ENCODE results near the gene SIRPD.

Gene SIRPD

GRCh38 chr20:1507276-1507675 lies 50.2 kb downstream of the SIRPD start:
- no peaks in the 10 kb centered on the region for H3K36me3 Mint-ChIP-seq (ENCODE audit: low read depth)
- no peak overlapping the region for H3K27ac Mint-ChIP-seq
- TF ChIP-seq CTCF (IDR thresholded peaks at IDR 0.05; ENCODE audit: unreplicated experiment in 3 of 3) = no peak
- H3K9me3 Mint-ChIP-seq = peaks cover 4% of the 10 kb centered on the region
- H3K4me3 Mint-ChIP-seq = no peak overlapping the region
- peaks cover 40% of the 10 kb centered on the region for H3K27me3 Mint-ChIP-seq (ENCODE audit: low read depth)
- H3K4me1 Mint-ChIP-seq = no peaks in the 10 kb centered on the region

GRCh38 chr20:1505871-1506270 lies 51.6 kb downstream of the SIRPD start:
- no peak overlapping the region for H3K27ac Mint-ChIP-seq
- peaks cover 32% of the 10 kb centered on the region for H3K27me3 Mint-ChIP-seq (ENCODE audit: low read depth)
- TF ChIP-seq CTCF (IDR thresholded peaks at IDR 0.05; ENCODE audit: unreplicated experiment in 3 of 3) = no peak
- no peaks in the 10 kb centered on the region for H3K36me3 Mint-ChIP-seq (ENCODE audit: low read depth)
- H3K4me1 Mint-ChIP-seq = no peaks in the 10 kb centered on the region
- peaks cover 6% of the 10 kb centered on the region for H3K9me3 Mint-ChIP-seq
- H3K4me3 Mint-ChIP-seq = no peak overlapping the region

- Mint-ChIP-seq H3K27ac (no peak overlapping the region), H3K4me3 (no peak overlapping the region), H3K36me3 (ENCODE audit: low read depth) (no peaks in the 10 kb centered on the region), H3K9me3 (peaks cover 6% of the 10 kb centered on the region), H3K4me1 (no peaks in the 10 kb centered on the region), H3K27me3 (ENCODE audit: low read depth) (peaks cover 30% of the 10 kb centered on the region)
- no peak for TF ChIP-seq CTCF (IDR thresholded peaks at IDR 0.05; ENCODE audit: unreplicated experiment in 3 of 3)
Observed at GRCh38 chr20:1505361-1505760, 52.1 kb downstream of the SIRPD start.

DNA sequence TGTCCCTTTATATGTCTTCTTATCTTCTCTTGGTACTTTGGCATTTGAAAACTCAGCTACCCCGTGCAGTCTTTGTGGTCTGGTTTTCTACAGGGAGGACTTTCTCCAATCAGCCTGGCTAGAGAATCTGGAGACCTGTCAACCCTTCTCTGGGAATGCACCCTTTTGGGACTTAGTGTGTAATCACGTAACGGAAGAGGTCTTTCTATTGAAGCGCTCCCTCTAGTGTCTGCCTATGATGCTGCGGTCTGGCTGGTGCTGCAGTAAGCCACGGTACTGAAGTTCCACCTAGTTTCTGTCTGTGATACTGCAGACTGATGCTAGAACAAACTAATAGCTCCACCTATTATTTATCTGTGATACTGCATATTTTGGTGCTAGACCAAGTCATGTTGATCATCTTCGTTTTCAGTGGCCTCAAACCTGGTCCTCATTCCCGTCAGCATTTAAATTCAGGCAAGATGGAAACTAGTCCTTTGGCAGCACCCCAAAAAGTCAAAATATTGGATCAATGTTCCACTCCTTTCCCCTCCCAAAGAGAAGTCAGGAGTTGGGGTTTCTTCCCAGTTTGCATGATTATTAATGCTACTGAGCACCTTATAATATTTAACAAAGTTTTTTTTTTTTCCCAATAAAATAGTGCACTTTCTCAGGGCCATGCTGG lies 53.8 kb downstream of the SIRPD start:
- Mint-ChIP-seq H3K27ac (no peak overlapping the region), H3K9me3 (peaks cover 6% of the 10 kb centered on the region), H3K4me3 (no peak overlapping the region), H3K4me1 (no peaks in the 10 kb centered on the region), H3K27me3 (ENCODE audit: low read depth) (peaks cover 26% of the 10 kb centered on the region), H3K36me3 (ENCODE audit: low read depth) (no peaks in the 10 kb centered on the region)
- peak; percentile 76 to 84 (median 79) for TF ChIP-seq CTCF (IDR thresholded peaks at IDR 0.05; ENCODE audit: unreplicated experiment in 3 of 3)

DNA sequence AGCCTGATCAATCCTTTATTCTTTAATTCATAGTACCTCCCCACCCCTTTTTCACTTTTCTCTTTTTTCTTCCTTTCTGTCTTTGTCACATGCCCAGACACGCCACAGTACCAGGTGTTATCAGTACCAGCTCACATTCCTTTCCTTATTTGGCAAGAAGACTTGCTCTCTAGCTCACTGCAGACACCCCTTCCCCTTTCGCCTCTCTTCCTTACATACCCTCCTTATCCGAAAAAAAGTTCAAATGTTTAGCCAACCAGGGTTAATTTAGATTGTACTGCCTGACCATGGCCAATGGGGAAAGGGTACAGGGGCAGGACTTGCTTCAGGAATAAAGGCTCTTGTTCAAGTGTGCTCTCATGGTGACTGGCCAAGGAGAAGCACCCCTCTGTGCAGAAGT lies 57.0 kb downstream of the SIRPD start:
- TF ChIP-seq CTCF (IDR thresholded peaks at IDR 0.05; ENCODE audit: unreplicated experiment in 3 of 3) = no peak

More for the DNA sequence above, 57.0 kb downstream of the SIRPD start:
- no peaks in the 10 kb centered on the region for H3K4me1 Mint-ChIP-seq
- H3K27me3 Mint-ChIP-seq (ENCODE audit: low read depth) = peaks cover 17% of the 10 kb centered on the region
- no peak overlapping the region for H3K4me3 Mint-ChIP-seq
- H3K9me3 Mint-ChIP-seq = peaks cover 9% of the 10 kb centered on the region
- H3K36me3 Mint-ChIP-seq (ENCODE audit: low read depth) = no peaks in the 10 kb centered on the region
- no peak overlapping the region for H3K27ac Mint-ChIP-seq
